ENCODE measurements around the gene FADS3. TPM values are rescaled to one million over a fixed set of nuclear protein-coding genes. Genes with fewer than 3 reads are reported as not detected.

The FADS3 gene
- total and polyA plus RNA-seq, 9 of the 15 experiments (the other 6 are each of a cell fraction or from before 2014, with no cell fraction given): 0.97 to 148 (median 92.7) TPM

DNA sequence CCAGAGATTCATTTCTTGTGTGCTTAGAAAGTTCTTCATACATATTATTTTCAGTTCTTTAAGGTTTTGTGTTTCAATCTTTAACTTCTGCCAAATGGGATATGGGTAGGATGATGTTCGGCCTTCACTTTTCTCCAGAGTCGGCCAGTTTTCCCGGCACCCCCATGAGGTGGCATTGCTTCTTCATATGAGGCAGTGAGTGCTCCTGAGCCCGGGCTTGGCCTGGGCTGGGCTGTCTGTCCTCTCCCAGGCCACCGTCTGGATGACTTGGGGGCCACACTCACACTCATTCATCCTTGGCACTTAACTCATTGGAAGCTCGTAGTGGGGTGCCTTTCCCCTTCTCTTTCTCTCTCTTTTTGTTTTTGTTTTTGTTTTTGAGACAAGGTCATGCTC lies 39.4 kb downstream of the FADS3 start (continued):
- TF ChIP-seq, protein P1, sequence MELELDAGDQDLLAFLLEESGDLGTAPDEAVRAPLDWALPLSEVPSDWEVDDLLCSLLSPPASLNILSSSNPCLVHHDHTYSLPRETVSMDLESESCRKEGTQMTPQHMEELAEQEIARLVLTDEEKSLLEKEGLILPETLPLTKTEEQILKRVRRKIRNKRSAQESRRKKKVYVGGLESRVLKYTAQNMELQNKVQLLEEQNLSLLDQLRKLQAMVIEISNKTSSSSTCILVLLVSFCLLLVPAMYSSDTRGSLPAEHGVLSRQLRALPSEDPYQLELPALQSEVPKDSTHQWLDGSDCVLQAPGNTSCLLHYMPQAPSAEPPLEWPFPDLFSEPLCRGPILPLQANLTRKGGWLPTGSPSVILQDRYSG (tag; conservative IDR thresholded peaks at IDR 0.05; ENCODE audit: low read depth): no peak

DNA sequence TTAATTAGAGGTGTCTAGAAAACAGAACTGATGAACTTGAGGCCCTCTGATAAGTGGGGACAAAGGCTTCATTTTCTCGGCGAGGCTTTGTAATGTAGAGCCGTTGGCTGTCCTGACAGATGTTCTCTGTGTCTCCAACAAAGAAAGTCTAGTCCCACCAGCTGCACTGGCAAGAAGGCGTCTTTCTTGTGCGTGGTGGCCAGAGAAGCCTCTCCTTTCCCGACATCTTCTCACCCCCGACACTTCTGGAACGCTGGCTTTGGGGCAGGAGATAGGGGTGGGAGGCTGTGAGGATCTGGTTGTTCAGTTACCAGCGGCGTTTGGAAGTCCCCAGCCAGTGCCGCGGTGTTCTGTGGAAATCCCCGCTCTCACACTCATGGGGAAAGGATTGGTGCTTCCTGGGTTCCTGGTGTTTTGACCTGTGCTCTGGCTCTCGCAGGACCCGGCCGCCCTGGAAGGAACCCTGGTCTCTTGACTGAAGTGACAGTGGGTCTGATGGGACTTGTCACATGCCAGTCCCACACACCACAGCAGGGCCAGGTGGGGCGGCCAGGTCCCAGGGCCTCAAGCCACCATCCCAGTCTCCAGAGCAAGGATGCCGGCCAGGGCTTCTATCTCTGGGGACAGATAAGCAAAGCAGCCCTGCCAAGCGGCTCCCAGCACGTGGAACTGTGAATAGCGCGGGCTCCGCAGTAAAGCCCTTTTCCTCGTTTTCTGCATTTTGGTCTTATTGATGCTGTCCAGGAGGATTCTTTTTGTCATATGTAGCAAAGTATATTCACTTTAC lies 40.0 kb downstream of the FADS3 start:
- H2AFZ ChIP-seq (ENCODE audit: low read depth, low read length): peak overlapping the region; percentile 36; the same call in 1 of the 2 replicates
- no peaks in the 10 kb centered on the region for H3K9me3 ChIP-seq (replicated peaks; ENCODE audit: control insufficient read depth, insufficient read depth, low read depth, low read length)
- no peak for ATAC-seq
- in situ Hi-C loops (cut with MboI): no loop called here
- H3K27me3 ChIP-seq (ENCODE audit: control insufficient read depth in 2 of 2, insufficient read depth in 2 of 2, low read length in 2 of 2): no peaks in the 10 kb centered on the region
- H3K27ac ChIP-seq (ENCODE audit: extremely low read depth, low read depth, low read length): no peak overlapping the region
- intact Hi-C loops (cut with micrococcal nuclease): no loop called here
- no peak overlapping the region for H3K4me2 ChIP-seq (ENCODE audit: insufficient read depth, low read length)
- H3K79me2 ChIP-seq (ENCODE audit: control insufficient read depth, insufficient read depth, low read length): no peaks in the 10 kb centered on the region
- H3K9ac ChIP-seq (ENCODE audit: insufficient read depth in 1 of 2, low read depth in 2 of 2, low read length in 2 of 2): peak overlapping the region in 1 of 2 experiments; percentile 75; a peak in 2 of 4 replicates
- POLR2A ChIA-PET: interaction anchor here (0.6 kb wide), 1 partner anchor 47 kb away, joined by 4 read pairs; no protein-coding TSS in a partner anchor
- no peak for DNase-seq (ENCODE audit: extremely low read depth in 1 of 4, low spot score in 3 of 4)
- BruUV-seq (replicated peaks): no TSS peak
- 79% methylated on average over 24 of the region's 24 CpGs for WGBS (ENCODE audit: insufficient coverage, low coverage, missing lambda C conversion rate)
- FAIRE-seq: no peak
- no peaks in the 10 kb centered on the region for H3K9me1 ChIP-seq (ENCODE audit: control insufficient read depth, insufficient read depth, low read length)
- peaks cover 2 to 26% of the 10 kb centered on the region in 2 experiments; a peak in 4 of 5 replicates for H3K4me1 ChIP-seq (replicated peaks in 1 of 2; ENCODE audit: control insufficient read depth in 2 of 2, insufficient read depth in 2 of 2, low read length in 2 of 2)
- CTCF ChIA-PET (ENCODE audit: low intra/inter-chr PET ratio): no interaction called here
- H3K36me3 ChIP-seq (ENCODE audit: control insufficient read depth, insufficient read depth, low read length): peaks cover 5% of the 10 kb centered on the region; the same call in 1 of the 3 replicates
- H4K20me1 ChIP-seq (replicated peaks; ENCODE audit: control insufficient read depth, insufficient read depth, low read length): no peaks in the 10 kb centered on the region
- H3K4me3 ChIP-seq: no peak overlapping the region
- TF ChIP-seq, protein P2, sequence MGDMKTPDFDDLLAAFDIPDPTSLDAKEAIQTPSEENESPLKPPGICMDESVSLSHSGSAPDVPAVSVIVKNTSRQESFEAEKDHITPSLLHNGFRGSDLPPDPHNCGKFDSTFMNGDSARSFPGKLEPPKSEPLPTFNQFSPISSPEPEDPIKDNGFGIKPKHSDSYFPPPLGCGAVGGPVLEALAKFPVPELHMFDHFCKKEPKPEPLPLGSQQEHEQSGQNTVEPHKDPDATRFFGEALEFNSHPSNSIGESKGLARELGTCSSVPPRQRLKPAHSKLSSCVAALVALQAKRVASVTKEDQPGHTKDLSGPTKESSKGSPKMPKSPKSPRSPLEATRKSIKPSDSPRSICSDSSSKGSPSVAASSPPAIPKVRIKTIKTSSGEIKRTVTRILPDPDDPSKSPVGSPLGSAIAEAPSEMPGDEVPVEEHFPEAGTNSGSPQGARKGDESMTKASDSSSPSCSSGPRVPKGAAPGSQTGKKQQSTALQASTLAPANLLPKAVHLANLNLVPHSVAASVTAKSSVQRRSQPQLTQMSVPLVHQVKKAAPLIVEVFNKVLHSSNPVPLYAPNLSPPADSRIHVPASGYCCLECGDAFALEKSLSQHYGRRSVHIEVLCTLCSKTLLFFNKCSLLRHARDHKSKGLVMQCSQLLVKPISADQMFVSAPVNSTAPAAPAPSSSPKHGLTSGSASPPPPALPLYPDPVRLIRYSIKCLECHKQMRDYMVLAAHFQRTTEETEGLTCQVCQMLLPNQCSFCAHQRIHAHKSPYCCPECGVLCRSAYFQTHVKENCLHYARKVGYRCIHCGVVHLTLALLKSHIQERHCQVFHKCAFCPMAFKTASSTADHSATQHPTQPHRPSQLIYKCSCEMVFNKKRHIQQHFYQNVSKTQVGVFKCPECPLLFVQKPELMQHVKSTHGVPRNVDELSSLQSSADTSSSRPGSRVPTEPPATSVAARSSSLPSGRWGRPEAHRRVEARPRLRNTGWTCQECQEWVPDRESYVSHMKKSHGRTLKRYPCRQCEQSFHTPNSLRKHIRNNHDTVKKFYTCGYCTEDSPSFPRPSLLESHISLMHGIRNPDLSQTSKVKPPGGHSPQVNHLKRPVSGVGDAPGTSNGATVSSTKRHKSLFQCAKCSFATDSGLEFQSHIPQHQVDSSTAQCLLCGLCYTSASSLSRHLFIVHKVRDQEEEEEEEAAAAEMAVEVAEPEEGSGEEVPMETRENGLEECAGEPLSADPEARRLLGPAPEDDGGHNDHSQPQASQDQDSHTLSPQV (IDR thresholded peaks at IDR 0.05): peak; percentile 58
- no peak for TF ChIP-seq ZNF324 (CRISPR knock-in tag; IDR thresholded peaks at IDR 0.05)
- TF ChIP-seq POLR2A (conservative IDR thresholded peaks at IDR 0.05): 0 out of 2 replicates have a peak, but pooled peaks have one; percentile 34
- TF ChIP-seq, protein P3, sequence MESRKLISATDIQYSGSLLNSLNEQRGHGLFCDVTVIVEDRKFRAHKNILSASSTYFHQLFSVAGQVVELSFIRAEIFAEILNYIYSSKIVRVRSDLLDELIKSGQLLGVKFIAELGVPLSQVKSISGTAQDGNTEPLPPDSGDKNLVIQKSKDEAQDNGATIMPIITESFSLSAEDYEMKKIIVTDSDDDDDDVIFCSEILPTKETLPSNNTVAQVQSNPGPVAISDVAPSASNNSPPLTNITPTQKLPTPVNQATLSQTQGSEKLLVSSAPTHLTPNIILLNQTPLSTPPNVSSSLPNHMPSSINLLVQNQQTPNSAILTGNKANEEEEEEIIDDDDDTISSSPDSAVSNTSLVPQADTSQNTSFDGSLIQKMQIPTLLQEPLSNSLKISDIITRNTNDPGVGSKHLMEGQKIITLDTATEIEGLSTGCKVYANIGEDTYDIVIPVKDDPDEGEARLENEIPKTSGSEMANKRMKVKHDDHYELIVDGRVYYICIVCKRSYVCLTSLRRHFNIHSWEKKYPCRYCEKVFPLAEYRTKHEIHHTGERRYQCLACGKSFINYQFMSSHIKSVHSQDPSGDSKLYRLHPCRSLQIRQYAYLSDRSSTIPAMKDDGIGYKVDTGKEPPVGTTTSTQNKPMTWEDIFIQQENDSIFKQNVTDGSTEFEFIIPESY (CRISPR knock-in tag; IDR thresholded peaks at IDR 0.05): peak; percentile 60

Measured in K562 (cell line).